ENCODE data around the gene AFAP1L2.

AFAP1L2 gene

DNA sequence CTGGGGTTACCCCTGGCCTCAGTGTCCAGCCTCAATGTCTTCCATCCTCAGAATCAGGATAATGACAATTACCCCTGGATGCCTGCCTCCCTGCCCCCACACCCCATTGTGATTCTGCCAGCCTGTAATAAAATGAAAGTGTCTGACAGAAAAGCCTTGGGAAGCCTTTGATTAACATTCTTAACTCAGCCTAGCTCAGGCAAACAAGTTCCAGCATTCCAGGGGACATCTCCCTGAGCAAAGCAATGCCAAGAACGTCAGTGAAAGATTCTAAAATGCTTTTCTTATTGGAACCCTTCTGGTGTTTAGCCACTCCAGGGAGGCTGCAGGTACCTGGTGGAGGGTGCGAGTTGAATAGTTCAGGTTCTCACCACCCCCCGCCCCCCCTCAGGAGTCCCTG lies 18.7 kb downstream of the AFAP1L2 start:
- Histone ChIP-seq H3K36me3 (ENCODE audit: control insufficient read depth, low read length) (no peaks in the 10 kb centered on the region), H3K79me2 (ENCODE audit: control insufficient read depth, low read length) (no peaks in the 10 kb centered on the region), H3K4me3 (ENCODE audit: low read length) (no peak overlapping the region), H3F3A (ENCODE audit: control insufficient read depth, insufficient read depth) (no peaks in the 10 kb centered on the region), H3K9me2 (replicated peaks; ENCODE audit: control insufficient read depth, low read length) (no peaks in the 10 kb centered on the region), H3K4me1 (ENCODE audit: control insufficient read depth, low read length) (no peaks in the 10 kb centered on the region), H3K27me3 (ENCODE audit: control insufficient read depth, low read length) (peaks cover 8% of the 10 kb centered on the region; the same call in 1 of the 2 replicates), H3K9me3 (ENCODE audit: control insufficient read depth, insufficient read depth, low read length) (no peaks in the 10 kb centered on the region), H4K20me1 (ENCODE audit: control insufficient read depth, insufficient read depth, low read depth, low read length) (no peaks in the 10 kb centered on the region), H3K27ac (ENCODE audit: low read depth, low read length) (no peak overlapping the region), H3K4me2 (ENCODE audit: low read length) (no peak overlapping the region)
- no peak for TF ChIP-seq CTCF (IDR thresholded peaks at IDR 0.05; ENCODE audit: low read depth, low read length, poor library complexity, severe bottlenecking)
- no peak for TF ChIP-seq EZH2phosphoT487 (IDR thresholded peaks at IDR 0.05; ENCODE audit: borderline replicate concordance, low read length)

GRCh38 chr10:114384601-114385000 lies 19.7 kb downstream of the AFAP1L2 start:
- H3K4me2 ChIP-seq (ENCODE audit: low read length): no peak overlapping the region
- no peaks in the 10 kb centered on the region for H3K79me2 ChIP-seq (ENCODE audit: control insufficient read depth, low read length)
- no peaks in the 10 kb centered on the region for H3F3A ChIP-seq (ENCODE audit: control insufficient read depth, insufficient read depth)
- no peaks in the 10 kb centered on the region for H3K9me2 ChIP-seq (replicated peaks; ENCODE audit: control insufficient read depth, low read length)
- no peak overlapping the region for H3K27ac ChIP-seq (ENCODE audit: low read depth, low read length)
- no peaks in the 10 kb centered on the region for H4K20me1 ChIP-seq (ENCODE audit: control insufficient read depth, insufficient read depth, low read depth, low read length)
- H3K4me1 ChIP-seq (ENCODE audit: control insufficient read depth, low read length): no peaks in the 10 kb centered on the region
- peaks cover 8% of the 10 kb centered on the region; the same call in 1 of the 2 replicates for H3K27me3 ChIP-seq (ENCODE audit: control insufficient read depth, low read length)
- H3K4me3 ChIP-seq (ENCODE audit: low read length): no peak overlapping the region
- TF ChIP-seq EZH2phosphoT487 (IDR thresholded peaks at IDR 0.05; ENCODE audit: borderline replicate concordance, low read length) (no peak), CTCF (IDR thresholded peaks at IDR 0.05; ENCODE audit: low read depth, low read length, poor library complexity, severe bottlenecking) (no peak)
- no peaks in the 10 kb centered on the region for H3K36me3 ChIP-seq (ENCODE audit: control insufficient read depth, low read length)
- no peaks in the 10 kb centered on the region for H3K9me3 ChIP-seq (ENCODE audit: control insufficient read depth, insufficient read depth, low read length)

DNA sequence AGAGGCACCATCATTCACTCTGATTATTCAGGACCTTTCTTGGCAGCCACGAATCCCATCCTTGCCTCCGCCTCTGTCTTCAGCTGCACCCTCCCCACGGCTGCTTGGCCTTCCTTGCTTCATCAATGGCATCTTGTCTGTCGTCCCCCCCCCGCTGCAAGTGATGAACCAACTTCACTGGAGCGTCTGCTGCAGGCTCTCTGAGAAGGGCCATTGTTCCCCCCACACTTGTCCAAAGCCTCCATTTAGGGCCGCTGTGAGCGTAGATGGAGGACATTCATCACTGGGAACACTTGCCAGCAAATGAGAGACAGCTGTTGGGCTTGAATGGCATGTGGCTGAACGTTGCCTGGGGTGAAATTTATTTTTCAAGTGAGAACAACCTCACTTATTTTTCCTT lies 20.1 kb downstream of the AFAP1L2 start:
- H3F3A ChIP-seq (ENCODE audit: control insufficient read depth, insufficient read depth): no peaks in the 10 kb centered on the region
- H3K36me3 ChIP-seq (ENCODE audit: control insufficient read depth, low read length): no peaks in the 10 kb centered on the region
- H3K9me3 ChIP-seq (ENCODE audit: control insufficient read depth, insufficient read depth, low read length): no peaks in the 10 kb centered on the region
- no peak overlapping the region for H3K4me3 ChIP-seq (ENCODE audit: low read length)
- no peaks in the 10 kb centered on the region for H3K4me1 ChIP-seq (ENCODE audit: control insufficient read depth, low read length)
- no peak overlapping the region for H3K27ac ChIP-seq (ENCODE audit: low read depth, low read length)
- no peaks in the 10 kb centered on the region for H3K79me2 ChIP-seq (ENCODE audit: control insufficient read depth, low read length)
- TF ChIP-seq CTCF (IDR thresholded peaks at IDR 0.05; ENCODE audit: low read depth, low read length, poor library complexity, severe bottlenecking): no peak
- TF ChIP-seq EZH2phosphoT487 (IDR thresholded peaks at IDR 0.05; ENCODE audit: borderline replicate concordance, low read length): no peak
- H4K20me1 ChIP-seq (ENCODE audit: control insufficient read depth, insufficient read depth, low read depth, low read length): no peaks in the 10 kb centered on the region
- peaks cover 8% of the 10 kb centered on the region; the same call in 1 of the 2 replicates for H3K27me3 ChIP-seq (ENCODE audit: control insufficient read depth, low read length)
- no peaks in the 10 kb centered on the region for H3K9me2 ChIP-seq (replicated peaks; ENCODE audit: control insufficient read depth, low read length)
- H3K4me2 ChIP-seq (ENCODE audit: low read length): no peak overlapping the region
